Measurements from ENCODE around the gene ERCC3.

DNA sequence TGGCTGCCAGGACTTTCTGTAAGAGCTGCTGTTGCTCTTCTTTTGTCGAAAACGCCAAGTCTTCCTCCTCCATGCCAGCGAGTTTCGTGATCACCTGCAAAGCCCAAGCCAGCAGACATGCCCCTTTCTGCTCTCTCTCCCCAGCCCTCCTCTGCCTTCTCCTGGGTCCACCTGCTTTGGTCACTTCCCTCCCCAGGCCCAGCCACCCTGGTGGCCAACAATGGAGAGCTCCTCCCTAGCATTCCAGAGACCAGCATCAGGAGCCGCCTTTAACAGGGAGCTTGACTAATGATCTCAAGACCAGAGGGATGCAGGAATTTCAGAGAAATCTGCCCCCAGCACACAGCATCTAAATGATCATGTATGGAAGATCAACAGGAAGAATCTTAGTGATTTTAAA is 34.6 kb downstream of the ERCC3 start:
- no peak for TF ChIP-seq POLR2AphosphoS5 (IDR thresholded peaks at IDR 0.05)
- TF ChIP-seq, protein P1, sequence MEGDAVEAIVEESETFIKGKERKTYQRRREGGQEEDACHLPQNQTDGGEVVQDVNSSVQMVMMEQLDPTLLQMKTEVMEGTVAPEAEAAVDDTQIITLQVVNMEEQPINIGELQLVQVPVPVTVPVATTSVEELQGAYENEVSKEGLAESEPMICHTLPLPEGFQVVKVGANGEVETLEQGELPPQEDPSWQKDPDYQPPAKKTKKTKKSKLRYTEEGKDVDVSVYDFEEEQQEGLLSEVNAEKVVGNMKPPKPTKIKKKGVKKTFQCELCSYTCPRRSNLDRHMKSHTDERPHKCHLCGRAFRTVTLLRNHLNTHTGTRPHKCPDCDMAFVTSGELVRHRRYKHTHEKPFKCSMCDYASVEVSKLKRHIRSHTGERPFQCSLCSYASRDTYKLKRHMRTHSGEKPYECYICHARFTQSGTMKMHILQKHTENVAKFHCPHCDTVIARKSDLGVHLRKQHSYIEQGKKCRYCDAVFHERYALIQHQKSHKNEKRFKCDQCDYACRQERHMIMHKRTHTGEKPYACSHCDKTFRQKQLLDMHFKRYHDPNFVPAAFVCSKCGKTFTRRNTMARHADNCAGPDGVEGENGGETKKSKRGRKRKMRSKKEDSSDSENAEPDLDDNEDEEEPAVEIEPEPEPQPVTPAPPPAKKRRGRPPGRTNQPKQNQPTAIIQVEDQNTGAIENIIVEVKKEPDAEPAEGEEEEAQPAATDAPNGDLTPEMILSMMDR (IDR thresholded peaks at IDR 0.05), result no peak
- TF ChIP-seq POLR2A (IDR thresholded peaks at IDR 0.05), result no peak
- TF ChIP-seq EP300 (IDR thresholded peaks at IDR 0.05), result no peak

Data from upper lobe of left lung (tissue), 4 donors.